K562 (cell line): ENCODE data around the gene POMP. TPM values are rescaled to one million over a fixed set of nuclear protein-coding genes. Genes with fewer than 3 reads are reported as not detected.

Experiments
- BHLHE40 ChIP-seq: IDR thresholded peaks from 2 replicates; pipeline ENCODE4 v1.6.1; 2011; ENCODE audit warnings: low read length, improper control_type of control experiment
- CHD4 ChIP-seq: fragments of 200-600 bp; sonication (generic); IDR thresholded peaks from 3 replicates; pipeline ENCODE4 v1.6.1; 2012; ENCODE audit warnings: low read depth, mild to moderate bottlenecking, mixed read lengths, low read length, inconsistent platforms; ENCODE audit not compliant: insufficient read depth, insufficient replicate concordance, poor library complexity, severe bottlenecking
- DIDO1 ChIP-seq: fragments of 450-650 bp; IDR thresholded peaks from 2 replicates; pipeline ENCODE4 v1.6.1; 2016; ENCODE audit warnings: low read depth, missing biosample characterization, missing genetic modification characterization
- ETV6 ChIP-seq, 3 experiments: fragments of 150-350 bp in 1 of 3; sonication (generic) in 1 of 3; formaldehyde crosslinking in 1 of 3; IDR thresholded peaks; 2 replicates each; pipeline versions ENCODE4 v1.6.1 to v1.8.0; 2014 to 2022; ENCODE audit warnings: borderline replicate concordance in 2 of 3, low read depth in 2 of 3, antibody characterized with exemption in 1 of 3, low read length in 1 of 3, mild to moderate bottlenecking in 1 of 3, missing genetic modification reagents in 1 of 3
- FOXK2 ChIP-seq, 2 experiments: fragments of 450-650 bp; IDR thresholded peaks in 1 of 2; conservative IDR thresholded peaks in 1 of 2; 2 replicates each; pipeline ENCODE4 v1.6.1; 2016; ENCODE audit warnings: low read depth in 2 of 2, mild to moderate bottlenecking in 1 of 2
- HNRNPH1 ChIP-seq: fragments of 200-400 bp; formaldehyde crosslinking; optimal IDR thresholded peaks from 2 replicates; pipeline ENCODE3; 2017; ENCODE audit warnings: low read depth, mild to moderate bottlenecking, low read length, moderate library complexity
- KDM4B ChIP-seq, 2 experiments: fragments of 450-650 bp in 1 of 2; sonication (generic) in 1 of 2; IDR thresholded peaks; 2 replicates each; pipeline ENCODE4 v1.6.1; 2016 to 2017; ENCODE audit warnings: borderline replicate concordance in 2 of 2, antibody characterized with exemption in 1 of 2, low read depth in 1 of 2, mild to moderate bottlenecking in 1 of 2
- KLF13 ChIP-seq: fragments of 450-650 bp; IDR thresholded peaks from 2 replicates; pipeline ENCODE4 v1.6.1; 2016; ENCODE audit warnings: missing genetic modification characterization, low read depth, mild to moderate bottlenecking, missing compliant biosample characterization, moderate library complexity, borderline replicate concordance
- U2AF1 ChIP-seq: fragments of 200-400 bp; formaldehyde crosslinking; optimal IDR thresholded peaks from 2 replicates; pipeline ENCODE3; 2017; ENCODE audit warnings: mild to moderate bottlenecking, low read depth, low read length, moderate library complexity
- polyA plus RNA-seq, 8 experiments: library from polyadenylated mRNA; depleted of rRNA in 4 of 8; stranded (reverse) in 5 of 8; unstranded in 3 of 8; fragments of >200 nt; fragmentation: Nextera tagmentation in 2 of 8; fragmentation: Illumina TruSeq in 1 of 8; extraction: Ambion mirVana in 2 of 8; extraction: Trizol in 1 of 8; gene quantifications; 2 replicates each; pipeline versions ENCODE4 v1.2.1 to v1.2.3, GENCODE V29; 2011 to 2014; ENCODE audit warnings: inconsistent platforms in 1 of 8, missing spikeins in 1 of 8
- total RNA-seq, 7 experiments: library from RNA; depleted of rRNA in 6 of 7; stranded (reverse); fragments of >200 nt in 6 of 7; fragmentation: Illumina TruSeq in 2 of 7; extraction: Trizol in 2 of 7; gene quantifications; 2 replicates each; pipeline versions ENCODE4 v1.2.1 to v1.2.3, GENCODE V29; 2011 to 2021; ENCODE audit warnings: low replicate concordance in 1 of 7
- TF ChIP-seq, protein P1 (sequence below), 2 experiments: fragments of 450-650 bp in 1 of 2; sonication (generic) in 1 of 2; formaldehyde crosslinking in 1 of 2; IDR thresholded peaks in 1 of 2; conservative IDR thresholded peaks in 1 of 2; 2 replicates each; pipeline versions ENCODE4 v1.6.1 to v1.8.1; 2016 to 2023; ENCODE audit warnings: mild to moderate bottlenecking in 2 of 2, moderate library complexity in 2 of 2, inconsistent platforms in 1 of 2, missing genetic modification reagents in 1 of 2
- TF ChIP-seq, protein P2 (sequence below): sonication (generic); formaldehyde crosslinking; IDR thresholded peaks from 2 replicates; pipeline ENCODE4 v1.8.0; 2023; ENCODE audit warnings: mild to moderate bottlenecking, missing genetic modification reagents
- TF ChIP-seq, protein P3 (sequence below), 2 experiments: fragments of 450-650 bp; formaldehyde crosslinking in 1 of 2; IDR thresholded peaks; 2 replicates each; pipeline versions ENCODE4 v1.4.0 to v1.6.1; 2014 to 2020; ENCODE audit warnings: mild to moderate bottlenecking in 2 of 2, borderline replicate concordance in 1 of 2, low read depth in 1 of 2

The POMP gene
- total and polyA plus RNA-seq, 9 of the 15 experiments (the other 6 are each of a cell fraction or from before 2014, with no cell fraction given): 69.2 to 647 (median 118) TPM

DNA sequence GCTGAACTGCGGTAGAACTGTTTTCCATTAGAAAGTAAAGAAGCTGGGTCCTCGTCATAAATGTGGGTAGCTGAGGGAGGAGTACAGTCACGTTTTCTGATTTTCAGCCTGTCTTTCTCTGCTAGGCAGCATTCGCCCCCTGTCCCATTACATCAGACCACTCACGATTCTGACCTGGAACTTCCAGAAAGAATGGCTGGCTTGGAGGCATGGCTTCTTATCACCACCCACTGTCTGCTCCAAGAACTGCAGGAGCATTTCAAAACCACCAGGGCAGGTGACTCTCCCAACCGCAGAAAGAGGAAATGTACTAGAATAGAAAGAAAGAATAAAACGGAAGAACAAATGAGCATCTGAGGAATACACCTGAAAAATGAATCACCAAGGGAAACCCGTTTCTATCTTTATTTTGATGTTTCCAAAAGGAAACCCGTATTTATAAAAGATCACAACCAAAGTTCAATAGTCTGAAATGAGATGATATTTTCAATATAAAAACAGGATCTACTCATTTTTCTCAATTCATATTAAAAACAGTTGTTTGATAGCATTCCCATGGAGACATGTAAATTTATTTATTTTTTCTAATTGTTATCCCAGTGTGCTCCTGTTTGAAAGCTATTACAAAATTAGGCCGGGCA lies 22.1 kb upstream of the POMP start (continued):
- TF ChIP-seq, protein P1, sequence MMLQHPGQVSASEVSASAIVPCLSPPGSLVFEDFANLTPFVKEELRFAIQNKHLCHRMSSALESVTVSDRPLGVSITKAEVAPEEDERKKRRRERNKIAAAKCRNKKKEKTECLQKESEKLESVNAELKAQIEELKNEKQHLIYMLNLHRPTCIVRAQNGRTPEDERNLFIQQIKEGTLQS (IDR thresholded peaks at IDR 0.05): peak; percentile 22; the same call in 1 of the 2 replicates
- TF ChIP-seq, protein P1 (CRISPR knock-in tag; conservative IDR thresholded peaks at IDR 0.05): no peak
- TF ChIP-seq KDM4B (IDR thresholded peaks at IDR 0.05; ENCODE audit: borderline replicate concordance in 2 of 2, low read depth in 1 of 2) (no peak), DIDO1 (tag) (no peak), HNRNPH1 (no peak), BHLHE40 (peak; percentile 78), FOXK2 (conservative IDR thresholded peaks at IDR 0.05 in 1 of 2, IDR thresholded peaks at IDR 0.05 in 1 of 2; ENCODE audit: low read depth in 2 of 2) (no peak), U2AF1 (no peak), KLF13 (tag) (no peak), ETV6 (IDR thresholded peaks at IDR 0.05; ENCODE audit: borderline replicate concordance in 1 of 2, low read depth in 2 of 2, low read length in 1 of 2) (no peak), ETV6 (CRISPR knock-in tag; IDR thresholded peaks at IDR 0.05; ENCODE audit: borderline replicate concordance) (no peak), CHD4 (no peak)
- TF ChIP-seq, protein P2, sequence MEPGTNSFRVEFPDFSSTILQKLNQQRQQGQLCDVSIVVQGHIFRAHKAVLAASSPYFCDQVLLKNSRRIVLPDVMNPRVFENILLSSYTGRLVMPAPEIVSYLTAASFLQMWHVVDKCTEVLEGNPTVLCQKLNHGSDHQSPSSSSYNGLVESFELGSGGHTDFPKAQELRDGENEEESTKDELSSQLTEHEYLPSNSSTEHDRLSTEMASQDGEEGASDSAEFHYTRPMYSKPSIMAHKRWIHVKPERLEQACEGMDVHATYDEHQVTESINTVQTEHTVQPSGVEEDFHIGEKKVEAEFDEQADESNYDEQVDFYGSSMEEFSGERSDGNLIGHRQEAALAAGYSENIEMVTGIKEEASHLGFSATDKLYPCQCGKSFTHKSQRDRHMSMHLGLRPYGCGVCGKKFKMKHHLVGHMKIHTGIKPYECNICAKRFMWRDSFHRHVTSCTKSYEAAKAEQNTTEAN (CRISPR knock-in tag): no peak
- TF ChIP-seq, protein P3, sequence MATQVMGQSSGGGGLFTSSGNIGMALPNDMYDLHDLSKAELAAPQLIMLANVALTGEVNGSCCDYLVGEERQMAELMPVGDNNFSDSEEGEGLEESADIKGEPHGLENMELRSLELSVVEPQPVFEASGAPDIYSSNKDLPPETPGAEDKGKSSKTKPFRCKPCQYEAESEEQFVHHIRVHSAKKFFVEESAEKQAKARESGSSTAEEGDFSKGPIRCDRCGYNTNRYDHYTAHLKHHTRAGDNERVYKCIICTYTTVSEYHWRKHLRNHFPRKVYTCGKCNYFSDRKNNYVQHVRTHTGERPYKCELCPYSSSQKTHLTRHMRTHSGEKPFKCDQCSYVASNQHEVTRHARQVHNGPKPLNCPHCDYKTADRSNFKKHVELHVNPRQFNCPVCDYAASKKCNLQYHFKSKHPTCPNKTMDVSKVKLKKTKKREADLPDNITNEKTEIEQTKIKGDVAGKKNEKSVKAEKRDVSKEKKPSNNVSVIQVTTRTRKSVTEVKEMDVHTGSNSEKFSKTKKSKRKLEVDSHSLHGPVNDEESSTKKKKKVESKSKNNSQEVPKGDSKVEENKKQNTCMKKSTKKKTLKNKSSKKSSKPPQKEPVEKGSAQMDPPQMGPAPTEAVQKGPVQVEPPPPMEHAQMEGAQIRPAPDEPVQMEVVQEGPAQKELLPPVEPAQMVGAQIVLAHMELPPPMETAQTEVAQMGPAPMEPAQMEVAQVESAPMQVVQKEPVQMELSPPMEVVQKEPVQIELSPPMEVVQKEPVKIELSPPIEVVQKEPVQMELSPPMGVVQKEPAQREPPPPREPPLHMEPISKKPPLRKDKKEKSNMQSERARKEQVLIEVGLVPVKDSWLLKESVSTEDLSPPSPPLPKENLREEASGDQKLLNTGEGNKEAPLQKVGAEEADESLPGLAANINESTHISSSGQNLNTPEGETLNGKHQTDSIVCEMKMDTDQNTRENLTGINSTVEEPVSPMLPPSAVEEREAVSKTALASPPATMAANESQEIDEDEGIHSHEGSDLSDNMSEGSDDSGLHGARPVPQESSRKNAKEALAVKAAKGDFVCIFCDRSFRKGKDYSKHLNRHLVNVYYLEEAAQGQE (IDR thresholded peaks at IDR 0.05; ENCODE audit: borderline replicate concordance): peak; percentile 85
- TF ChIP-seq, protein P3 (CRISPR knock-in tag; IDR thresholded peaks at IDR 0.05; ENCODE audit: low read depth): no peak
